Ovary (tissue), 3 donors: ENCODE results near the gene DNAH11.

ENCODE experiments used
- CTCF ChIP-seq, 3 donors: fragments of 450-650 bp in 2 of 3; fragments of 200-600 bp in 1 of 3; IDR thresholded peaks; one replicate each; pipeline versions ENCODE4 v1.5.1 to v1.8.0; 2016 to 2022; ENCODE audit warnings: antibody characterized with exemption in 3 of 3, mild to moderate bottlenecking in 1 of 3
- POLR2A ChIP-seq: fragments of 450-650 bp; IDR thresholded peaks from one replicate; pipeline ENCODE4 v1.6.1; 2017; ENCODE audit warnings: antibody characterized with exemption, mild to moderate bottlenecking, moderate library complexity
- donor health status: DM: no; HTN: no; CAD: no.

GRCh38 chr7:21918216-21918615 lies 375.4 kb downstream of the DNAH11 start:
- TF ChIP-seq POLR2A (no peak), CTCF (IDR thresholded peaks at IDR 0.05) (no peak)
